CD8-positive, alpha-beta memory T cell (primary cell): ENCODE results near the gene NDFIP1. TPM values are rescaled to one million over a fixed set of nuclear protein-coding genes. Genes with fewer than 3 reads are reported as not detected.

Experiments
- CTCF ChIA-PET: fragments of 350-600 bp; sonication (Branson Sonifier 250); formaldehyde crosslinking; loops from one replicate; lab custom pipeline; 2021; ENCODE audit warnings: antibody characterized with exemption; lab: Charles Lee
- POLR2A ChIA-PET: fragments of 350-600 bp; sonication (Branson Sonifier 250); formaldehyde crosslinking; loops from one replicate; lab custom pipeline; 2021; ENCODE audit warnings: antibody characterized with exemption; lab: Charles Lee
- DNase-seq, 5 donors: peaks; one replicate each; pipeline versions ENCODE4 v3.0.0 to v3.0.0-alpha.2; 2020 to 2022; ENCODE audit warnings: mixed read lengths in 1 of 5
- H3K27ac ChIP-seq: one replicate; pipeline ENCODE4 v1.7.0; 2013; ENCODE audit warnings: low read depth, mild to moderate bottlenecking, low read length, moderate library complexity
- H3K27me3 ChIP-seq: 2 replicates; pipeline ENCODE4 v1.7.0; 2013; ENCODE audit warnings: low read length, mild to moderate bottlenecking; ENCODE audit not compliant: insufficient read depth, poor library complexity, severe bottlenecking
- H3K36me3 ChIP-seq: 2 replicates; pipeline ENCODE4 v1.7.0; 2013; ENCODE audit warnings: mild to moderate bottlenecking, low read length, moderate library complexity; ENCODE audit not compliant: insufficient read depth
- H3K4me1 ChIP-seq: 2 replicates; pipeline ENCODE4 v1.7.0; 2013; ENCODE audit warnings: mild to moderate bottlenecking, low read length, moderate library complexity; ENCODE audit not compliant: insufficient read depth
- H3K4me3 ChIP-seq: 2 replicates; pipeline ENCODE4 v1.7.0; 2013; ENCODE audit warnings: mild to moderate bottlenecking, low read length
- H3K9me3 ChIP-seq: 2 replicates; pipeline ENCODE4 v1.7.0; 2013; ENCODE audit warnings: mild to moderate bottlenecking, low read length
- H3K27ac Mint-ChIP-seq, 8 donors: one replicate each; pipeline ENCODE4 v1.8.0; 2020 to 2021; ENCODE audit warnings: mixed read lengths in 8 of 8, mild to moderate bottlenecking in 6 of 8, inconsistent platforms in 3 of 8, moderate library complexity in 3 of 8
- H3K27me3 Mint-ChIP-seq, 2 donors: one replicate each; pipeline ENCODE4 v1.8.0; 2020 to 2021; ENCODE audit warnings: mixed read lengths in 2 of 2, mild to moderate bottlenecking in 1 of 2, moderate library complexity in 1 of 2
- H3K36me3 Mint-ChIP-seq, 3 donors: one replicate each; pipeline ENCODE4 v1.8.0; 2020 to 2021; ENCODE audit warnings: mixed read lengths in 3 of 3, inconsistent platforms in 1 of 3, mild to moderate bottlenecking in 1 of 3
- H3K4me1 Mint-ChIP-seq, 3 donors: one replicate each; pipeline ENCODE4 v1.8.0; 2020 to 2021; ENCODE audit warnings: mixed read lengths in 3 of 3, inconsistent platforms in 1 of 3, mild to moderate bottlenecking in 1 of 3
- H3K4me3 Mint-ChIP-seq, 7 donors: one replicate each; pipeline ENCODE4 v1.8.0; 2020 to 2021; ENCODE audit warnings: mixed read lengths in 7 of 7, mild to moderate bottlenecking in 6 of 7, moderate library complexity in 4 of 7, inconsistent platforms in 2 of 7
- H3K9me3 Mint-ChIP-seq, 5 donors: one replicate each; pipeline ENCODE4 v1.8.0; 2020 to 2022; ENCODE audit warnings: mixed read lengths in 5 of 5, mild to moderate bottlenecking in 3 of 5, moderate library complexity in 2 of 5, inconsistent platforms in 1 of 5
- polyA plus RNA-seq: library from polyadenylated mRNA; unstranded; fragments of 300-500 nt; fragmentation: Illumina TruSeq; gene quantifications from one replicate; pipeline ENCODE4 v1.2.3, GENCODE V29; 2021
- total RNA-seq, 2 experiments: library from RNA; stranded (reverse); gene quantifications; one replicate each; pipeline ENCODE4 v1.2.3, GENCODE V29; 2021

The NDFIP1 gene
- total and polyA plus RNA-seq, 3 experiments from 2014 or later = 58.3 to 84.4 (median 81.3) TPM

DNA sequence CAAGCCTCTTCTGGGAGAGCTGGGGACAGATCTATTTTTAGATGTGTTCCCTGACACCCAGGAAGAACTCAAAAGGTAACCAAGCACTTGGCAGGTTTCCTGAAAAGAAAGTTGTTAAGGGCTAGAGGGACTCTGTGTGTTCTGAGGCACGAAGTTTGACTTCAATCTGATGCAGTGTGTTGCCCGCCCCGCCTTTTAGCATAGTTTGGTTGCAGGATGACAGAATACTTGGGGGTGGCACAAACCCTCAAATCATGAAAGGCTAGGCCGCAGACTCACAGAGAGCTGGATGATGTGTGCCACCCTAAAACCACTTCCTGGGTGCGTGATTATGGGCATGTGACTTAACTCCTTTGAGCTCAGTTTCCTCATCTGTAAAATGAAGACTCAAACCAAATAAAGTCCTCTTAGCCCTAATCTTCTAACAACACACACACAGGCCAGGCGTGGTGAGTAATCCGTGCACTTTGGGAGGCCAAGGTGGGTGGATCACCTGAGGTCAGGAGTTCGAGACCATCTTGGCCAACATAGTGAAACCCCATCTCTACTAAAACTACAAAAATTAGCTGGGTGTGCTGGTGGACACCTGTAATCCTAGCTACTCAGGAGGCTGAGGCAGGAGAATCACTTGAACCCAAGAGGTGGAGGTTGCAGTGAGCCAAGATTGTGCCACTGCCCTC, 12.8 kb upstream of the NDFIP1 start:
- Mint-ChIP-seq H3K36me3 (no peaks in the 10 kb centered on the region), H3K27ac (peak overlapping the region; percentile 81 to 96 (median 93)), H3K27me3 (no peaks in the 10 kb centered on the region), H3K4me3 (peak overlapping the region in 6 of 7 donors; percentile 33 to 67 (median 60)), H3K4me1 (peaks cover 31 to 49% (median 37%) of the 10 kb centered on the region in 3 donors), H3K9me3 (no peaks in the 10 kb centered on the region)
- POLR2A ChIA-PET = interaction anchor here (0.9 to 2.2 kb wide), 3 partner anchors 13 to 127 kb away, joined by 3 to 21 read pairs (median 4); partner anchors contain the start of genes NDFIP1 and RNF14
- Histone ChIP-seq H3K27me3 (no peaks in the 10 kb centered on the region), H3K4me3 (peak overlapping the region; percentile 50), H3K9me3 (no peaks in the 10 kb centered on the region), H3K27ac (peak overlapping the region; percentile 47), H3K4me1 (peaks cover 52% of the 10 kb centered on the region), H3K36me3 (no peaks in the 10 kb centered on the region)
- DNase-seq = peak; percentile 55 to 94 (median 85)
- CTCF ChIA-PET = interaction anchor here (1.0 to 3.1 kb wide), 5 partner anchors 12 to 80 kb away, joined by 3 to 13 read pairs (median 5); no protein-coding TSS in a partner anchor

DNA sequence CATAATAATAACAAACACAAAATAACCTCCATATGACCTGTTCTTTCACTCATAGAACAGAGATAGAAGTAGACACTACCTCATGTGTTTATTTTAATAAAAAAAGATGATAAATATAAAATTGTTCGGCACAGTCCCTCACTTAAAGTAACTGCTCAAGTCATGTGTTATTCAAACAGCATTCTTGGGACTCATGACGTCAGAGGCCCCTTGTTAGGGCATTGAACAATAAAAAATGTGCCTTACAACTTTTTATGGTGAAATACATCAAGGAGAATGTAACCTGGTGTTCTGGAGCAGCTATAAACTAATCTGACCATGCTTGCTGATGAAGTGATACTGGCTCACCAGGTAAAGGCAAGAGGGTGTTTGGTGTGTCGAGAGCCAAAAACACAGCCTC, 12.2 kb upstream of the NDFIP1 start:
- H3K27ac Mint-ChIP-seq = peak overlapping the region; percentile 68 to 96 (median 90)
- ChIA-PET POLR2A (interaction anchor here (0.9 to 2.2 kb wide), 3 partner anchors 12 to 127 kb away, joined by 3 to 21 read pairs (median 4); partner anchors contain the start of genes NDFIP1 and RNF14), CTCF (interaction anchor here (1.5 to 3.1 kb wide), 3 partner anchors 11 to 81 kb away, joined by 3 to 13 read pairs (median 5); no protein-coding TSS in a partner anchor)
- H3K4me3 Mint-ChIP-seq = no peak overlapping the region
- peaks cover 31 to 49% (median 37%) of the 10 kb centered on the region in 3 donors for H3K4me1 Mint-ChIP-seq
- no peaks in the 10 kb centered on the region for H3K36me3 Mint-ChIP-seq
- no peaks in the 10 kb centered on the region for H3K27me3 Mint-ChIP-seq
- H3K9me3 Mint-ChIP-seq = no peaks in the 10 kb centered on the region
- peaks cover 52% of the 10 kb centered on the region for H3K4me1 ChIP-seq
- H3K27ac ChIP-seq = no peak overlapping the region
- no peaks in the 10 kb centered on the region for H3K9me3 ChIP-seq
- peak in 1 of 5 donors; percentile 71 for DNase-seq
- no peaks in the 10 kb centered on the region for H3K27me3 ChIP-seq
- no peaks in the 10 kb centered on the region for H3K36me3 ChIP-seq
- no peak overlapping the region for H3K4me3 ChIP-seq

- Mint-ChIP-seq H3K36me3 (no peaks in the 10 kb centered on the region), H3K4me1 (peaks cover 31 to 49% (median 37%) of the 10 kb centered on the region in 3 donors), H3K27ac (peak overlapping the region in 6 of 8 donors; percentile 24 to 93 (median 83)), H3K9me3 (no peaks in the 10 kb centered on the region), H3K27me3 (no peaks in the 10 kb centered on the region), H3K4me3 (peak overlapping the region in 1 of 7 donors; percentile 56)
- Histone ChIP-seq H3K4me3 (no peak overlapping the region), H3K27ac (no peak overlapping the region), H3K27me3 (no peaks in the 10 kb centered on the region), H3K4me1 (peaks cover 49% of the 10 kb centered on the region), H3K36me3 (no peaks in the 10 kb centered on the region), H3K9me3 (no peaks in the 10 kb centered on the region)
- peak in 1 of 5 donors; percentile 57 for DNase-seq
- CTCF ChIA-PET = interaction anchor here (0.8 to 1.7 kb wide), 3 partner anchors 13 to 219 kb away, joined by 3 to 4 read pairs (median 3); partner anchors contain the start of genes PCDH1 and RNF14
- POLR2A ChIA-PET = no interaction called here
Observed at GRCh38 chr5:142097681-142098080, 10.9 kb upstream of the NDFIP1 start.

GRCh38 chr5:142098275-142098674, 10.3 kb upstream of the NDFIP1 start:
- peak overlapping the region in 6 of 8 donors; percentile 24 to 93 (median 83) for H3K27ac Mint-ChIP-seq
- no peaks in the 10 kb centered on the region for H3K27me3 Mint-ChIP-seq
- peaks cover 33 to 52% (median 37%) of the 10 kb centered on the region in 3 donors for H3K4me1 Mint-ChIP-seq
- POLR2A ChIA-PET = no interaction called here
- Histone ChIP-seq H3K4me3 (no peak overlapping the region), H3K36me3 (no peaks in the 10 kb centered on the region), H3K4me1 (peaks cover 49% of the 10 kb centered on the region), H3K27me3 (no peaks in the 10 kb centered on the region), H3K9me3 (no peaks in the 10 kb centered on the region), H3K27ac (no peak overlapping the region)
- H3K36me3 Mint-ChIP-seq = no peaks in the 10 kb centered on the region
- no peaks in the 10 kb centered on the region for H3K9me3 Mint-ChIP-seq
- CTCF ChIA-PET = interaction anchor here (1.0 to 1.7 kb wide), 3 partner anchors 12 to 181 kb away, joined by 3 to 4 read pairs (median 3); partner anchors contain the start of gene RNF14
- no peak overlapping the region for H3K4me3 Mint-ChIP-seq
- no peak for DNase-seq

DNA sequence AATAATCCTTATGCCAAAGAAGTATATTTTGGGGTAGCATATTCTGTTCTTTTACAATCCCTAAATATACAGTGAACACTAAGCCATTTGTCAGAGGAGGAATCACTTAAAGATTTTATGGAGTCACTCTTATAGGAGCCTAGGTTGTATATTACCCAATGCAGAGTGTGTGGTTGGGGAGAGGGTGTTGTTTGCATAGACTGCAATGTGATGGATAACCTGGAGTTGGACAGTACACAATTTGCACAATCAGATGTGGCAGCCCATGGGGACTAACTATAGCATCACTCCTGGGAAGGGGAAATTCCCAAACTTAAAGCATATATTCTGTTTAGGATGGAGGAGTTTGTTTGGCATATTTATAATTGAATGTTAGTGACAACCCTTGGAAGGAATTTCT, 9.6 kb upstream of the NDFIP1 start:
- H3K27me3 Mint-ChIP-seq = no peaks in the 10 kb centered on the region
- no peaks in the 10 kb centered on the region for H3K9me3 ChIP-seq
- H3K4me1 ChIP-seq = peaks cover 45% of the 10 kb centered on the region
- no peaks in the 10 kb centered on the region for H3K9me3 Mint-ChIP-seq
- no peaks in the 10 kb centered on the region for H3K36me3 Mint-ChIP-seq
- ChIA-PET POLR2A (no interaction called here), CTCF (interaction anchor here (1.4 kb wide), 1 partner anchor 181 kb away, joined by 3 read pairs; no protein-coding TSS in a partner anchor)
- H3K4me3 Mint-ChIP-seq = no peak overlapping the region
- no peaks in the 10 kb centered on the region for H3K27me3 ChIP-seq
- no peak overlapping the region for H3K27ac ChIP-seq
- peaks cover 32 to 50% (median 37%) of the 10 kb centered on the region in 3 donors for H3K4me1 Mint-ChIP-seq
- H3K4me3 ChIP-seq = no peak overlapping the region
- peak overlapping the region in 5 of 8 donors; percentile 16 to 85 (median 25) for H3K27ac Mint-ChIP-seq
- DNase-seq = no peak
- H3K36me3 ChIP-seq = no peaks in the 10 kb centered on the region

- DNase-seq = no peak
- Mint-ChIP-seq H3K4me1 (peaks cover 30 to 48% (median 37%) of the 10 kb centered on the region in 3 donors), H3K4me3 (no peak overlapping the region), H3K27ac (peak overlapping the region in 1 of 8 donors; percentile 22), H3K36me3 (no peaks in the 10 kb centered on the region), H3K27me3 (no peaks in the 10 kb centered on the region), H3K9me3 (no peaks in the 10 kb centered on the region)
- H3K27me3 ChIP-seq = no peaks in the 10 kb centered on the region
- POLR2A ChIA-PET = no interaction called here
- H3K9me3 ChIP-seq = no peaks in the 10 kb centered on the region
- H3K4me1 ChIP-seq = peaks cover 45% of the 10 kb centered on the region
- CTCF ChIA-PET = interaction anchor here (1.3 kb wide), 1 partner anchor 435 kb away, joined by 3 read pairs; no protein-coding TSS in a partner anchor
- H3K36me3 ChIP-seq = no peaks in the 10 kb centered on the region
- H3K27ac ChIP-seq = no peak overlapping the region
- no peak overlapping the region for H3K4me3 ChIP-seq
Observed at GRCh38 chr5:142100307-142100706, 8.3 kb upstream of the NDFIP1 start.

- DNase-seq = no peak
- ChIA-PET POLR2A (no interaction called here), CTCF (interaction anchor here (0.8 to 1.5 kb wide), 2 partner anchors 90 to 142 kb away, joined by 3 read pairs; partner anchors contain the start of gene GNPDA1)
- no peaks in the 10 kb centered on the region for H3K9me3 ChIP-seq
- peaks cover 27 to 45% (median 39%) of the 10 kb centered on the region in 3 donors for H3K4me1 Mint-ChIP-seq
- H3K36me3 Mint-ChIP-seq = no peaks in the 10 kb centered on the region
- H3K27me3 ChIP-seq = no peaks in the 10 kb centered on the region
- no peak overlapping the region for H3K4me3 Mint-ChIP-seq
- H3K9me3 Mint-ChIP-seq = no peaks in the 10 kb centered on the region
- no peaks in the 10 kb centered on the region for H3K27me3 Mint-ChIP-seq
- H3K27ac ChIP-seq = no peak overlapping the region
- no peak overlapping the region for H3K4me3 ChIP-seq
- peaks cover 48% of the 10 kb centered on the region for H3K4me1 ChIP-seq
- H3K36me3 ChIP-seq = no peaks in the 10 kb centered on the region
- H3K27ac Mint-ChIP-seq = peak overlapping the region in 1 of 8 donors; percentile 45
Observed at GRCh38 chr5:142102980-142103740, 5.4 kb upstream of the NDFIP1 start.
